ENCODE measurements around the gene POLN.

POLN gene

GRCh38 chr4:2126309-2127043, 115.4 kb downstream of the POLN start:
- Histone ChIP-seq H3K27me3 (ENCODE audit: control insufficient read depth in 1 of 2, insufficient read depth in 2 of 2, low read length in 2 of 2) (no peaks in the 10 kb centered on the region), H3K9ac (ENCODE audit: low read length in 2 of 2) (no peak overlapping the region), H3K4me1 (ENCODE audit: control insufficient read depth, insufficient read depth, low read length) (no peaks in the 10 kb centered on the region), H3K36me3 (ENCODE audit: control insufficient read depth in 2 of 2, insufficient read depth in 2 of 2, low read length in 2 of 2) (no peaks in the 10 kb centered on the region), H3K27ac (ENCODE audit: low read length) (no peak overlapping the region), H3K9me3 (ENCODE audit: control insufficient read depth in 2 of 2, low read length in 2 of 2) (no peaks in the 10 kb centered on the region), H3K4me3 (ENCODE audit: low read length in 2 of 2) (no peak overlapping the region)

GRCh38 chr4:2125831-2126230, 116.1 kb downstream of the POLN start:
- Histone ChIP-seq H3K27ac (ENCODE audit: low read length) (no peak overlapping the region), H3K4me1 (ENCODE audit: control insufficient read depth, insufficient read depth, low read length) (no peaks in the 10 kb centered on the region), H3K36me3 (ENCODE audit: control insufficient read depth in 2 of 2, insufficient read depth in 2 of 2, low read length in 2 of 2) (no peaks in the 10 kb centered on the region), H3K9me3 (ENCODE audit: control insufficient read depth in 2 of 2, low read length in 2 of 2) (no peaks in the 10 kb centered on the region), H3K9ac (ENCODE audit: low read length in 2 of 2) (no peak overlapping the region), H3K4me3 (ENCODE audit: low read length in 2 of 2) (no peak overlapping the region), H3K27me3 (ENCODE audit: control insufficient read depth in 1 of 2, insufficient read depth in 2 of 2, low read length in 2 of 2) (no peaks in the 10 kb centered on the region)

GRCh38 chr4:2125023-2125422, 116.9 kb downstream of the POLN start:
- no peaks in the 10 kb centered on the region for H3K27me3 ChIP-seq (ENCODE audit: control insufficient read depth in 1 of 2, insufficient read depth in 2 of 2, low read length in 2 of 2)
- H3K27ac ChIP-seq (ENCODE audit: low read length) = no peak overlapping the region
- H3K4me1 ChIP-seq (ENCODE audit: control insufficient read depth, insufficient read depth, low read length) = no peaks in the 10 kb centered on the region
- H3K9me3 ChIP-seq (ENCODE audit: control insufficient read depth in 2 of 2, low read length in 2 of 2) = no peaks in the 10 kb centered on the region
- no peak overlapping the region for H3K9ac ChIP-seq (ENCODE audit: low read length in 2 of 2)
- no peak overlapping the region for H3K4me3 ChIP-seq (ENCODE audit: low read length in 2 of 2)
- H3K36me3 ChIP-seq (ENCODE audit: control insufficient read depth in 2 of 2, insufficient read depth in 2 of 2, low read length in 2 of 2) = no peaks in the 10 kb centered on the region

GRCh38 chr4:2116687-2117400, 125.1 kb downstream of the POLN start:
- no peaks in the 10 kb centered on the region for H3K27me3 ChIP-seq (ENCODE audit: control insufficient read depth in 1 of 2, insufficient read depth in 2 of 2, low read length in 2 of 2)
- H3K9ac ChIP-seq (ENCODE audit: low read length in 2 of 2) = no peak overlapping the region

GRCh38 chr4:2105559-2105958, 136.4 kb downstream of the POLN start:
- H3K9me3 ChIP-seq (ENCODE audit: control insufficient read depth in 2 of 2, low read length in 2 of 2) = peaks cover 5 to 20% of the 10 kb centered on the region in 2 donors
- peaks cover 0 to 3% of the 10 kb centered on the region in 2 donors for H3K27me3 ChIP-seq (ENCODE audit: control insufficient read depth in 1 of 2, insufficient read depth in 2 of 2, low read length in 2 of 2)
- H3K27ac ChIP-seq (ENCODE audit: low read length) = no peak overlapping the region
- no peak overlapping the region for H3K4me3 ChIP-seq (ENCODE audit: low read length in 2 of 2)
- no peak overlapping the region for H3K9ac ChIP-seq (ENCODE audit: low read length in 2 of 2)
- no peaks in the 10 kb centered on the region for H3K36me3 ChIP-seq (ENCODE audit: control insufficient read depth in 2 of 2, insufficient read depth in 2 of 2, low read length in 2 of 2)
- H3K4me1 ChIP-seq (ENCODE audit: control insufficient read depth, insufficient read depth, low read length) = no peaks in the 10 kb centered on the region

More at GRCh38 chr4:2116687-2117400, 125.1 kb downstream of the POLN start:
- Histone ChIP-seq H3K36me3 (ENCODE audit: control insufficient read depth in 2 of 2, insufficient read depth in 2 of 2, low read length in 2 of 2) (no peaks in the 10 kb centered on the region), H3K9me3 (ENCODE audit: control insufficient read depth in 2 of 2, low read length in 2 of 2) (no peaks in the 10 kb centered on the region), H3K27ac (ENCODE audit: low read length) (no peak overlapping the region), H3K4me1 (ENCODE audit: control insufficient read depth, insufficient read depth, low read length) (no peaks in the 10 kb centered on the region), H3K4me3 (ENCODE audit: low read length in 2 of 2) (no peak overlapping the region)

GRCh38 chr4:2104556-2105345, 137.2 kb downstream of the POLN start:
- Histone ChIP-seq H3K4me3 (ENCODE audit: low read length in 2 of 2) (no peak overlapping the region), H3K9ac (ENCODE audit: low read length in 2 of 2) (no peak overlapping the region), H3K9me3 (ENCODE audit: control insufficient read depth in 2 of 2, low read length in 2 of 2) (peaks cover 5 to 20% of the 10 kb centered on the region in 2 donors), H3K36me3 (ENCODE audit: control insufficient read depth in 2 of 2, insufficient read depth in 2 of 2, low read length in 2 of 2) (no peaks in the 10 kb centered on the region), H3K4me1 (ENCODE audit: control insufficient read depth, insufficient read depth, low read length) (no peaks in the 10 kb centered on the region), H3K27ac (ENCODE audit: low read length) (no peak overlapping the region), H3K27me3 (ENCODE audit: control insufficient read depth in 1 of 2, insufficient read depth in 2 of 2, low read length in 2 of 2) (peaks cover 0 to 3% of the 10 kb centered on the region in 2 donors)

GRCh38 chr4:2103843-2104547, 137.9 kb downstream of the POLN start:
- no peak overlapping the region for H3K9ac ChIP-seq (ENCODE audit: low read length in 2 of 2)
- H3K4me3 ChIP-seq (ENCODE audit: low read length in 2 of 2) = no peak overlapping the region
- peaks cover 5 to 20% of the 10 kb centered on the region in 2 donors for H3K9me3 ChIP-seq (ENCODE audit: control insufficient read depth in 2 of 2, low read length in 2 of 2)
- peaks cover 0 to 3% of the 10 kb centered on the region in 2 donors for H3K27me3 ChIP-seq (ENCODE audit: control insufficient read depth in 1 of 2, insufficient read depth in 2 of 2, low read length in 2 of 2)
- H3K4me1 ChIP-seq (ENCODE audit: control insufficient read depth, insufficient read depth, low read length) = no peaks in the 10 kb centered on the region
- no peak overlapping the region for H3K27ac ChIP-seq (ENCODE audit: low read length)
- H3K36me3 ChIP-seq (ENCODE audit: control insufficient read depth in 2 of 2, insufficient read depth in 2 of 2, low read length in 2 of 2) = no peaks in the 10 kb centered on the region

- no peak overlapping the region for H3K4me3 ChIP-seq (ENCODE audit: low read length in 2 of 2)
- H3K9ac ChIP-seq (ENCODE audit: low read length in 2 of 2) = no peak overlapping the region
Observed at GRCh38 chr4:2103127-2103842, 138.6 kb downstream of the POLN start.

GRCh38 chr4:2102045-2102883, 139.7 kb downstream of the POLN start:
- Histone ChIP-seq H3K4me3 (ENCODE audit: low read length in 2 of 2) (no peak overlapping the region), H3K9me3 (ENCODE audit: control insufficient read depth in 2 of 2, low read length in 2 of 2) (peaks cover 5 to 20% of the 10 kb centered on the region in 2 donors), H3K27me3 (ENCODE audit: control insufficient read depth in 1 of 2, insufficient read depth in 2 of 2, low read length in 2 of 2) (peaks cover 0 to 3% of the 10 kb centered on the region in 2 donors), H3K36me3 (ENCODE audit: control insufficient read depth in 2 of 2, insufficient read depth in 2 of 2, low read length in 2 of 2) (no peaks in the 10 kb centered on the region), H3K27ac (ENCODE audit: low read length) (no peak overlapping the region), H3K9ac (ENCODE audit: low read length in 2 of 2) (no peak overlapping the region), H3K4me1 (ENCODE audit: control insufficient read depth, insufficient read depth, low read length) (no peaks in the 10 kb centered on the region)

More at GRCh38 chr4:2103127-2103842, 138.6 kb downstream of the POLN start:
- H3K4me1 ChIP-seq (ENCODE audit: control insufficient read depth, insufficient read depth, low read length) = no peaks in the 10 kb centered on the region
- H3K27ac ChIP-seq (ENCODE audit: low read length) = no peak overlapping the region
- H3K36me3 ChIP-seq (ENCODE audit: control insufficient read depth in 2 of 2, insufficient read depth in 2 of 2, low read length in 2 of 2) = no peaks in the 10 kb centered on the region
- peaks cover 0 to 3% of the 10 kb centered on the region in 2 donors for H3K27me3 ChIP-seq (ENCODE audit: control insufficient read depth in 1 of 2, insufficient read depth in 2 of 2, low read length in 2 of 2)
- H3K9me3 ChIP-seq (ENCODE audit: control insufficient read depth in 2 of 2, low read length in 2 of 2) = peaks cover 5 to 20% of the 10 kb centered on the region in 2 donors
